ENCODE data around the gene BLTP3A.
A peak's percentile ranks its signal among the peaks of the same experiment; 100 is the strongest.
"Not testable (repeated sequence)": the region's sequence is repeated elsewhere in the genome, so short reads cannot be mapped to it uniquely, and the experiment has no call there.

Gene BLTP3A

GRCh38 chr6:34798057-34798456 is 6.2 kb downstream of the BLTP3A start:
- no peaks in the 10 kb centered on the region for H3K27me3 Mint-ChIP-seq (ENCODE audit: low read depth, poor library complexity)
- peaks cover 24% of the 10 kb centered on the region for H3K4me1 Mint-ChIP-seq
- peaks cover 13% of the 10 kb centered on the region for H3K36me3 Mint-ChIP-seq (ENCODE audit: low read depth)
- H3K9me3 Mint-ChIP-seq = no peaks in the 10 kb centered on the region
- DNase-seq = no peak
- no peak overlapping the region for H3K4me3 Mint-ChIP-seq
- H3K27ac Mint-ChIP-seq = no peak overlapping the region
- no peak for TF ChIP-seq CTCF (IDR thresholded peaks at IDR 0.05)

- Mint-ChIP-seq H3K4me3 (no peak overlapping the region), H3K36me3 (ENCODE audit: low read depth) (peaks cover 13% of the 10 kb centered on the region), H3K9me3 (no peaks in the 10 kb centered on the region), H3K27me3 (ENCODE audit: low read depth, poor library complexity) (no peaks in the 10 kb centered on the region), H3K27ac (no peak overlapping the region), H3K4me1 (peaks cover 15% of the 10 kb centered on the region)
- no peak for TF ChIP-seq CTCF (IDR thresholded peaks at IDR 0.05)
- DNase-seq = no peak
Measured at GRCh38 chr6:34799547-34799946, 7.7 kb downstream of the BLTP3A start.

GRCh38 chr6:34804543-34804942 is 12.7 kb downstream of the BLTP3A start:
- no peak overlapping the region for H3K4me3 Mint-ChIP-seq
- no peak overlapping the region for H3K27ac Mint-ChIP-seq
- no peak for DNase-seq
- peaks cover 4% of the 10 kb centered on the region for H3K36me3 Mint-ChIP-seq (ENCODE audit: low read depth)
- H3K27me3 Mint-ChIP-seq (ENCODE audit: low read depth, poor library complexity) = no peaks in the 10 kb centered on the region
- TF ChIP-seq CTCF (IDR thresholded peaks at IDR 0.05) = no peak
- no peaks in the 10 kb centered on the region for H3K9me3 Mint-ChIP-seq
- H3K4me1 Mint-ChIP-seq = peaks cover 6% of the 10 kb centered on the region

- not testable (repeated sequence) for H3K27me3 Mint-ChIP-seq (ENCODE audit: low read depth, poor library complexity); H3K4me3 Mint-ChIP-seq; H3K9me3 Mint-ChIP-seq; H3K27ac Mint-ChIP-seq; H3K4me1 Mint-ChIP-seq; DNase-seq; H3K36me3 Mint-ChIP-seq (ENCODE audit: low read depth)
Measured at GRCh38 chr6:34805074-34805473, 13.2 kb downstream of the BLTP3A start.

- no peak for TF ChIP-seq CTCF (IDR thresholded peaks at IDR 0.05)
- Mint-ChIP-seq H3K9me3 (no peaks in the 10 kb centered on the region), H3K4me1 (no peaks in the 10 kb centered on the region), H3K27ac (peak overlapping the region; percentile 73), H3K4me3 (no peak overlapping the region), H3K36me3 (ENCODE audit: low read depth) (no peaks in the 10 kb centered on the region), H3K27me3 (ENCODE audit: low read depth, poor library complexity) (no peaks in the 10 kb centered on the region)
- no peak for DNase-seq
Measured at GRCh38 chr6:34806738-34807453, 15.0 kb downstream of the BLTP3A start.

GRCh38 chr6:34808473-34808872 is 16.6 kb downstream of the BLTP3A start:
- not testable (repeated sequence) for H3K27me3 Mint-ChIP-seq (ENCODE audit: low read depth, poor library complexity); DNase-seq; H3K4me1 Mint-ChIP-seq; H3K4me3 Mint-ChIP-seq; H3K36me3 Mint-ChIP-seq (ENCODE audit: low read depth); H3K27ac Mint-ChIP-seq; H3K9me3 Mint-ChIP-seq

GRCh38 chr6:34809419-34809818 is 17.5 kb downstream of the BLTP3A start:
- H3K36me3 Mint-ChIP-seq (ENCODE audit: low read depth); H3K27ac Mint-ChIP-seq; H3K4me1 Mint-ChIP-seq; DNase-seq; H3K9me3 Mint-ChIP-seq; H3K27me3 Mint-ChIP-seq (ENCODE audit: low read depth, poor library complexity); H3K4me3 Mint-ChIP-seq: not testable (repeated sequence)

All from nephron progenitor cell (in vitro differentiated cells).